ENCODE measurements around the gene SYNE2. TPM values are rescaled to one million over a fixed set of nuclear protein-coding genes. Genes with fewer than 3 reads are reported as not detected.

Gene SYNE2
- total RNA-seq, 1 donor from 2014 or later = 145 TPM

DNA sequence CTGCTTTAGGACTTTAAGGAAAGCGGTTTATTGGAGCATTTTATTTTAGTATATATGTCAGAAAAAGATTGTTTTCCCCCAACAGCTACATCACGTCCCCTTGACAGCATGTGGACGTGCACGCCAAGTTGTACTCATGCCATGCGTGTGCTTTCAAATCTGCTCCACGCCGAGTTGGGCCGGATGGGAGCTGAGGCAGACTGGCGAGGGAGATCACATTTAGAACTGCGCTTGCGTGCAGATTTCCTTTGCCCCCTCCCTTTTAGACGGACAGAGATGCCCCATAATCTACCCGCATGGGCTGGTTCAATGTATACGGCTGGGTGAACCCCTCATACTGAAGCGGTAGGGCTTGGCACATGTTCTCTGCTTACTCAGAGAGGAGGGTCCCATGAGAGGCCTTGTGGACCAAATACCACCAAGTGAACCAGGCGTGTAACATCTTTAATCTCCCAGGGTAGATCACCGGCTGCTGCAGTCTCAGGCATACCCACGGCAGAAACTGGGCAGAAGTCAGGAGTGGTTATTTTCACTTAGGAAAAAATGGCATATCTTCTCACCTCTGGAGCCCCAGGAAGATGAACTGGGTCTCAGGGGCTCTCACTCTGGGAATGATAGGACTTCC is 349.2 kb downstream of the SYNE2 start:
- H3K27me3 ChIP-seq = no peaks in the 10 kb centered on the region
- no peaks in the 10 kb centered on the region for H3K9me3 ChIP-seq
- H3K4me1 ChIP-seq = no peaks in the 10 kb centered on the region
- intact Hi-C loops (cut with DNase I) = loop anchor here (2.0 kb wide), 1 partner anchor 235 kb away; no protein-coding TSS in a partner anchor
- no peak for DNase-seq (ENCODE audit: extremely low spot score in 2 of 2)
- H3K4me3 ChIP-seq = no peak overlapping the region
- TF ChIP-seq POLR2AphosphoS5 (IDR thresholded peaks at IDR 0.05; ENCODE audit: insufficient read depth in 1 of 2, low read depth in 1 of 2) = no peak
- TF ChIP-seq, protein P1, sequence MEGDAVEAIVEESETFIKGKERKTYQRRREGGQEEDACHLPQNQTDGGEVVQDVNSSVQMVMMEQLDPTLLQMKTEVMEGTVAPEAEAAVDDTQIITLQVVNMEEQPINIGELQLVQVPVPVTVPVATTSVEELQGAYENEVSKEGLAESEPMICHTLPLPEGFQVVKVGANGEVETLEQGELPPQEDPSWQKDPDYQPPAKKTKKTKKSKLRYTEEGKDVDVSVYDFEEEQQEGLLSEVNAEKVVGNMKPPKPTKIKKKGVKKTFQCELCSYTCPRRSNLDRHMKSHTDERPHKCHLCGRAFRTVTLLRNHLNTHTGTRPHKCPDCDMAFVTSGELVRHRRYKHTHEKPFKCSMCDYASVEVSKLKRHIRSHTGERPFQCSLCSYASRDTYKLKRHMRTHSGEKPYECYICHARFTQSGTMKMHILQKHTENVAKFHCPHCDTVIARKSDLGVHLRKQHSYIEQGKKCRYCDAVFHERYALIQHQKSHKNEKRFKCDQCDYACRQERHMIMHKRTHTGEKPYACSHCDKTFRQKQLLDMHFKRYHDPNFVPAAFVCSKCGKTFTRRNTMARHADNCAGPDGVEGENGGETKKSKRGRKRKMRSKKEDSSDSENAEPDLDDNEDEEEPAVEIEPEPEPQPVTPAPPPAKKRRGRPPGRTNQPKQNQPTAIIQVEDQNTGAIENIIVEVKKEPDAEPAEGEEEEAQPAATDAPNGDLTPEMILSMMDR (IDR thresholded peaks at IDR 0.05) = no peak
- H3K36me3 ChIP-seq = no peaks in the 10 kb centered on the region
- no peak overlapping the region for H3K27ac ChIP-seq

DNA sequence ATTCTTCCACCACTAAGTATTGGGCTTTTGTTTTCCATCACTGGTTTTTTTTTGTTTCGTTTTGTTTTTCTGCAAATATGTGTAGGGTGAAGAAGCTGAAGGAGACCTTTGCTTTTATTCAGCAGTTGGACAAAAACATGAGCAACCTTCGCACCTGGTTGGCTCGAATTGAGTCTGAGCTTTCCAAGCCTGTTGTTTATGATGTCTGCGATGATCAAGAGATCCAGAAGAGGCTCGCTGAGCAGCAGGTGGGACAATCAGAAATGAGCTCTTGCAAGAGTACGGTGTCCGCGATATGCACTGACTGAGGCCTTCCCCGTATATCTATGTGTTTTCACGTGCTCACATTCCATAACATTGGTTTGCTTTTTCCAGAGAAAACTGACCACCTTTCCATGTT is 349.9 kb downstream of the SYNE2 start:
- DNase-seq (ENCODE audit: extremely low spot score in 2 of 2) = no peak
- Histone ChIP-seq H3K4me3 (no peak overlapping the region), H3K9me3 (no peaks in the 10 kb centered on the region), H3K36me3 (no peaks in the 10 kb centered on the region), H3K27me3 (no peaks in the 10 kb centered on the region), H3K4me1 (no peaks in the 10 kb centered on the region), H3K27ac (no peak overlapping the region)
- intact Hi-C loops (cut with DNase I) = loop anchor here (2.0 kb wide), 1 partner anchor 236 kb away; no protein-coding TSS in a partner anchor
- TF ChIP-seq POLR2AphosphoS5 (IDR thresholded peaks at IDR 0.05; ENCODE audit: insufficient read depth in 1 of 2, low read depth in 1 of 2) = no peak
- TF ChIP-seq, protein P1 (IDR thresholded peaks at IDR 0.05) = no peak
- no peak for TF ChIP-seq POLR2A (IDR thresholded peaks at IDR 0.05)

DNA sequence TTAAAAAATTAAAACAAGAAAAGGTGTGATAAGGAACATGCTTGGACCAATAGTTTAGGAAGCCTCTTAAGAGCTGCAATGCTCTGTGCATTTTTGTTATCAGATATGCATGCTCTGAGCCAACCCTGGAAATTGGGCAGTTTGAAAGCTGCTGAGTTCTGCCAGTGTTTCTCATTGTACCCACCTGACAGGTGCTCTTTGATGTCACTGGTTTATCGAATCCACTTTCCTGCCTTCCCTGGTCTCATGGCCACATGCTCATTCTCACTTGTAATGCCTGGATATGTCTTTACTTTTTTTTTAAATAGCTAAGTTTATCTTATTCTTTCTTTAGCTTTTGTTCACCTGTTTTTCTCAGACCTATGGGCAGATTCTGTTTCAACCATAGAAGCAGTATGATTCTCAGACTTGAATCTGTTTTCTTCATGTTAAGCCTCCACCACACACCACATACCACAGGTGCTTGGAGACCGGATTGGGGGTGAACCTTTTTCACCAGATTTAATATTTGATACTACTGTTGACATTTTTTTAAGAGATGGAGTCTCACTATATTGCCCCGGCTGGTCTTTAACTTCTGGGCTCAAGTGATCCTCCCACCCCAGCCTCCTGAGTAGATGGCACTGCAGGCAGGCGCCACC is 350.7 kb downstream of the SYNE2 start:
- intact Hi-C loops (cut with DNase I) = loop anchor here (2.0 kb wide), 1 partner anchor 237 kb away; no protein-coding TSS in a partner anchor
- Histone ChIP-seq H3K4me1 (no peaks in the 10 kb centered on the region), H3K27me3 (no peaks in the 10 kb centered on the region), H3K27ac (no peak overlapping the region), H3K9me3 (no peaks in the 10 kb centered on the region), H3K4me3 (no peak overlapping the region), H3K36me3 (peaks cover 0 to 3% of the 10 kb centered on the region in 2 donors)
- no peak for DNase-seq (ENCODE audit: extremely low spot score in 2 of 2)
- no peak for TF ChIP-seq POLR2A (IDR thresholded peaks at IDR 0.05)
- no peak for TF ChIP-seq POLR2AphosphoS5 (IDR thresholded peaks at IDR 0.05; ENCODE audit: insufficient read depth in 1 of 2, low read depth in 1 of 2)
- TF ChIP-seq, protein P1 (IDR thresholded peaks at IDR 0.05) = no peak

DNA sequence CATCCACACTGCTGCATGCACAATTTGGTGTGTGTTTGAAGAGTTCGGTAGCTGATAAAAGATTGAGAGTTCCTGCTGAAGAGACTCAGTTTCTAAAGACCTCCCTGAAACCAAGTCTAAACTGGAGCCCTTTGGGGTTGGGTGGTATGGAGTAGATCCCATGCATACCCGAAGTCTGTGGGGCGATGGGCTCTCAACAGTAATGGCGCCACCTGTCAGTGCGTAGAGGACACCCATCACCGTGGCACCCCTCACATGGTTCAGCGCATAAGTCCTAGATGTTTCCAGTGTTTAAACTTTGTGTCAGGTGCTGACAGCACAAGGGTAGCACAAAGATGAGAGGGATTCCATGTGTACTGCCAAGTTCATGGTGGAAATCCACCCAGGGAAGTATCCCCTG is 355.5 kb downstream of the SYNE2 start:
- H3K27me3 ChIP-seq = no peaks in the 10 kb centered on the region
- intact Hi-C loops (cut with DNase I) = no loop called here
- TF ChIP-seq, protein P1 (IDR thresholded peaks at IDR 0.05) = no peak
- TF ChIP-seq POLR2A (IDR thresholded peaks at IDR 0.05) (no peak), POLR2AphosphoS5 (IDR thresholded peaks at IDR 0.05; ENCODE audit: insufficient read depth in 1 of 2, low read depth in 1 of 2) (no peak)
- no peak for DNase-seq (ENCODE audit: extremely low spot score in 2 of 2)
- H3K9me3 ChIP-seq = no peaks in the 10 kb centered on the region
- H3K27ac ChIP-seq = no peak overlapping the region
- peaks cover 0 to 21% of the 10 kb centered on the region in 2 donors for H3K36me3 ChIP-seq
- no peaks in the 10 kb centered on the region for H3K4me1 ChIP-seq
- H3K4me3 ChIP-seq = no peak overlapping the region

DNA sequence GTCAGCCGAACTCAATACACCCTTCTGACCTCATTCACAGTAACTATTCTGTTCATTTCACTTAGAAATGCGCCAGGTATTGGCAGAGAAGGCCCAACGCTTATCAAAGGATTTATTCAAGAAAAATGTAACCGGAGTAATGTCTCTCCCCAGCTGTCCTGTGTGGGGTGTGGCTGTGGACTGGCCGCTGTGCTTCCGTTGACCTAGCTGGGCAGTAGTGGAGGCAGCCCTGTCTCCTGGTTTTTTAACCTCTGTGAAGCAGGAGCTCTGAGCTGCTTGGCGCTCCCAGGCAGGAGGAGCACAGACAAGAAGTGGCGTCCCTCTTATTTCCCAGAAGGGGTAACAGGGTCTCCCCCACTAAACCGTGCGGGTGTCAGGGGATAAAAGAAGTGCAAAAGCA is 356.2 kb downstream of the SYNE2 start:
- no peak for DNase-seq (ENCODE audit: extremely low spot score in 2 of 2)
- intact Hi-C loops (cut with DNase I) = no loop called here
- no peaks in the 10 kb centered on the region for H3K27me3 ChIP-seq
- H3K4me1 ChIP-seq = no peaks in the 10 kb centered on the region
- TF ChIP-seq POLR2AphosphoS5 (IDR thresholded peaks at IDR 0.05; ENCODE audit: insufficient read depth in 1 of 2, low read depth in 1 of 2) = no peak
- TF ChIP-seq, protein P1 (IDR thresholded peaks at IDR 0.05) = no peak
- no peak for TF ChIP-seq POLR2A (IDR thresholded peaks at IDR 0.05)
- H3K36me3 ChIP-seq = peaks cover 0 to 21% of the 10 kb centered on the region in 2 donors
- H3K4me3 ChIP-seq = no peak overlapping the region
- no peak overlapping the region for H3K27ac ChIP-seq
- H3K9me3 ChIP-seq = no peaks in the 10 kb centered on the region

Data from vagina (tissue), 2 donors.